NCI-H2171 (cell line): ENCODE measurements around the gene PARP12.

Source experiments
- DNase-seq: peaks from one replicate; lab custom pipeline; 2025; lab: John Stamatoyannopoulos, UW

The PARP12 gene

DNA sequence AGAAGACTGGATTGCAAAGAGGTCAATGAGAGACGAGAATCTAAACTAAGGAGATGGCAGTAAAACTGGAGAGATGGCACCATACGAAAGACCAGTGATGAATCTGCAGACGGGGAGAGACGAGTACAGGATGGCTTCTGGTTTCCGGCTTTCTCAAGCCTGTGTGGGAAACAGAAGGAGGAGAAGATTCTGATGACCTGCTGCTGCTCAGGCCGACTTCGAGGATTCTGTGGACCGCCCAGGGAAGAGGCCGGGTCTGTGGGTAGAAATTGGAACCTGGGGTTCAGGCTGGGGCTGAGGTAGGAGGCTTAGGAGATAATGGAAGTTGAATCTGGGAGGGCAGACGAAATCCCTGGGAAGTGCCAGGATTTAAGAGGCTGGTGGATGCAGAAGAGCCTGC, 48.6 kb downstream of the PARP12 start:
- no peak for DNase-seq

DNA sequence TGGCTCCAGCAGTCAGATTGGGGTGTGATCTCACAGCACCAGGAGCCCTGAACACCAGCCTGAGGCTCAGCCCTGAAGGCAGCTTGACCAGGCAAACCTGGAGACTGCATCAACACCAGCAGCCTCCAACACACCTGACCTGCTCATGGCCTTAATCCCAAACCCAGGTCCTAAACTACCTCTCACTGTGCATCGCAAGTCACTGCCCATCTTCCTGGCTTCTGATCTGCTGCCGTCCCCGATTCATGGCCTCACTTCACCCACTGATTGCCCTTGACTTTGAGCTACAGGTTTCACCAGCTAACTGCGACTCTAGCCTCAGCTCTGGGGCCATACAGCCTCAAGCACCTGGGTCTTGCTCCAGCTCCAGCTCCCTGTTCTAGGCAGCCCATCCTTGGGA, 49.1 kb downstream of the PARP12 start:
- no peak for DNase-seq

DNA sequence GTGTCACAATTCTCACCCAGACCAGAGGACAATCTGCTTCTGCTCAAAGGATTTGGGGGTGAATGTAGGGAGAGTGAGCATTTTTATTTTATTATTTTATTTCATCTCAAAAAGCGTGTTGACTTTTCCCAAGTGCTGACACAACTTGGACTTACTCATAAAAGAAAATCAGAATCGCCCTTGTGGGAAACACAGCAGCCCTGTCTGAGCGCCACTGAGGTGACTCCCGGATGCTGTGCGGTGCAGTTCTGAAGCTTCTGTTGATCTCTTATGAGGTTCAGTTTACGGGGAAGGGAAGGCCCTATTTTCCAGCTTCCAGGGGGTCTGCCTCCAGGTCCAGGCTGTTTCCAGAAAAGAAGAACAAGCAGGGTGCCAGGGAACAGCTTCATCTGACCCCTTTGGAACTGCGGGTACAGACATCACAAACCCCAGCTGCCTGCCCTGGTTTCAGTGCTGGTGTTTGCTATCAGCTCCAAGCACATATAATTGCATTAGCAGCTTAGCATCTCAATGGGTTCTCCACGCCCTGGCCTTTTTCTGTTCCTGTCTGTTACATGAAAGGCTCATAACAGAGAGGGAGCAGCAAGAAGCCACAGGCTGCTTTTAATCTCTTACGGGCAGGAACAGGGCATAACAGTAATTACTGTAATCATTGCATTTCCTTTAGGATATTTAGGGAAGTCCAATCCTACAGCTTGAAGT, 52.4 kb downstream of the PARP12 start:
- DNase-seq, result no peak

DNA sequence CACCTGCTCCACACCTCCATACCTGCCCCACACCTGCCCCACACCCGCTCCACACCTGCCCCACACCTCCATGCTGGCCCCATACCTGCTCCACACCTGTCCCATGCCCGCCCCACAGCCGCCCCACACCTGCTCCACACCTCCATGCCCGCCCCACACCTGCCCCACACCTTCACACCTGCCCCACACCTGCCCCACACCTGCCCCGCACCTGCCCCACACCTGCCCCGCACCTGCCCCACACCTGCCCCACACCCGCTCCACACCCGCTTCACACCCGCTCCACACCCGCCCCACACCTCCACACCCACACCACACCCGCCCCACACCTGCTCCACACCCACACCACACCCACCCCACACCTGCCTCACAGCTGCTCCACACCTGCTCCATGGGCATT, 53.0 kb downstream of the PARP12 start:
- no peak for DNase-seq

DNA sequence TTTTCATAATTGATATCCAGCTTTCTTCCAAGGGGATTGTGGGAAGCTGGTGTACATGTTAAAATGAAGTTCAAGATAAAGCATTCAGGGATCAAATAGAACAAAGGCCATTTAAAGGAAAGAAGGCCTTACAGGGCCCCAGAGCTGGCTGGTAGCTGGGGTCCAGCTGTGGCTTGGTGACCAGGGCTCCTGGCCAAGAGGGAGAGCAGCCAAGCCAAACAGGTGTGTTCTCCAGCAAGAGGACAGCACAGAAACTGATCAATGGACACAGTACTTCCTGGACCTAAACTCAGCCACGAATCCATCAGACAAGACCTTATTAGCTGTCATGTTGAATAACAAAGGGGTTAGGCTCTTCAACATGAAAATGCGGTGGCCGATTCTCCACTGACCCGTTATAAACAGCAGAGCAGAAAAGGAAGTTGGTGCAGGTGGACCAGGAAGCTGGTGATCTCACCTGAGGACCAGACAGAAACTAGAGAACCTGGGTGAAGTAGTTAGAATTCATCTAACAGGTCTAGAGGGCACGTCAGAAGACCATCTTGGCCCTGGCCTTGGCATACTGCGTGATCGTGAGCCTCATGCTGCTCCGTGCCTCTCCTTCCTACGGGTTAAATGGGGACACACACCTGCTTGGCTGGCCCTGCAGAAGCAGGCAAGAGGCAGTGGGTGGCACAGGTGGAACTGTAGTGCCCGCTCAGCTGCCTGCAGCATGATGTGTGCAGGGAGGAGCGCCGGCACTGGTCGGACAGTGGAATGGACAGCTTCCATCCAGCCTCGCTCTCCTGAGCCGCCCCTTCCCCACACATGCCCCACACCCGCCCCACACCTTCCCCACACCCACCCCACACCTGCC, 53.8 kb downstream of the PARP12 start:
- DNase-seq, result no peak

DNA sequence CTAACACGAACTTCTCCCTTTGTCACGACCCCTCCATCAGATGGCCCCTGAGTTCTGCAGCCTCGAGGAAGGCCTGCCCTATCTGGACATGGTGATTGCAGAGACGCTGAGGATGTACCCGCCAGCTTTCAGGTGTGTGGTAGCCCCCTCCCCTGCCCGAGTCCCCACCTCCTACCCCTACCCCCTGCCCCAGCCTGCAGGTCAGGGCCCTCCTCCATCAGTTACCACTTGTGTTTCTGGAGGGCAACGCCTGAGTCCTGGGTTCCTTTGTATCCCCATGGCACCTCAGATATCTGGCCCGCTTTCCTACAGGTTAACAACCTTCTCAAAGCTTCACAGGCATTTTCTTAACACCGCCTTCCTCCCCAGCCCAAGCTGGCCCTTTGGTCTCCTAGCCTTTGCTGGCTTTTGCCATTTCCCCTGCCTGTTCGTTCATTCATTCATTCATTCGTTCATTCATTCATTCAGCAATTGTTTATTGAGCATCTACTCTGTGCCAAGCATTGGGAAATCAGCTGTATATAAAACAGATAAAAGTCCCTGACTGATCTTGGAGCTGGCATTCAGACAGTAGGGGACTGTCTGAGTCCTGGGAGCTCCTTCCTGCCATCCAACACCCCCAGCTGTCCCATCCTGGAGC, 55.6 kb downstream of the PARP12 start:
- DNase-seq, result no peak

DNA sequence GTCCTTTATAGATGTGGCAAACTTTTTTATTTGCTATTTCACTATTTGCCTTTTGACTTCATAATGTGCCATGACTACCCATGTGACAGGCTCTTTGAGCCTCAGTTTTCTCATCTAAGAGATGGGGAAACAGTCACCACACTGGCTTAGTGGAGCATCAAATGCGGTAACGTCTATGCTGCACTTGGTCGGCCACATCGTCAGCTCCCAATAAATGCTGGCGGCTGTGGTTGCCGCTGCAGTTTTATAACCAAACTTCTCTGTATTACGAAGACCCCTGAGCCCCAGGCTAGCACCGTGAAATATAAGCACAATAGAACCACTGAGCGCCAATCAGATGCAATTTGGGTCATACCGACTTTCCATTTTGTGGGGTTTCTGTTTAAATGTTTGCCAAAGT, 56.2 kb downstream of the PARP12 start:
- DNase-seq, result no peak

DNA sequence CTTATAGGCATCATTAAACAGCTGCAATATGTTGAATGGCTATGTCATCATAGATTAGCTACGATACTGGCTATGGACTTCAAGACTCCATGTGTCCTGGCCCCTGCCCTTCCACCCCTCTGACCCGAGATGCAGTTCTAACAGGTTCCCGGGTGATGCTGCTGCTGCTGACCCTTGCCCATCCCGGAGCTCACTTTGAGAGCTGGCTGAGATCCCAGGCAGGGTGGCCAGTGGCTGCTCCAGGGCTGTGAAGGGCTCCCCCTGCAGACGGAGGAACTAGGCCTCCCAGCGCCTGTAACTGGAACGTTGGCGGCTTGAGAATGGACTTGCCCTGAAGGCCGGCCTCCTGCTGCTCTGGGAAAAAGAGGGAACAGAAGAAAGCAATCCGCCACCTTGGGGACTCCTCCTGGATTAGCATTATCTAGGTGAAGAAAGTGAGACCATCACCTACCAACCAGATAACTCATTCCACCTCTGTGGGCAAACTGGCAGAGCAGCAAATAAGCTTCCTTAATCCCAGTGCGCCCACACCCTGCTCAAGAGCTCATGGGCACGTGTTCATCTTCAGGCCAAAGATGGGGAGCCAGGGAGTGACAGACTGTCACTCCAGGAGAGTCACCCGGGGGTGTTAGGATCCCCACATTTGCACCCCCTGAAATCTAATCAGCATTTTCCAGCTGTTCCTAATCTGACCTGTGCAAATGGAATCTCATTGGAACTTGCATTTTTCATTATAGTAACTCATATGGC, 56.8 kb downstream of the PARP12 start:
- no peak for DNase-seq

DNA sequence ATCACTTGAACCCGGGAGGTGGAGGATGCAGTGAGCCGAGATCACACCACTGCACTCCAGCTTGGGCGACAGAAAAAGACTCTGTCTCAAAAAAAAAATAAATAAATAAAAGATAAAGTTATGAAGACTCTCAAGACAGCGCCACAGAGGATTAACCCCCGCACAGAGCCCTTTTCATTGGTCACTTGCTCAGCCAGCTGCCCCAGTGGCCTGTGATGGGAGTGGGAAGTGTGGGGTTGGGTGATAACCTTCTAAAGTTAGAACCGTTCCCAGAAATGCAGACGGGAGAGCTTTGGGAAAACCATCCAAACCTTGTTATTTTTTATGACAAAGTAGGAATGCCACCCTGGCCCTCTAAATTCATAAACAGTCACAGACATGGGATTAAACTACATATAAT, 57.4 kb downstream of the PARP12 start:
- no peak for DNase-seq

DNA sequence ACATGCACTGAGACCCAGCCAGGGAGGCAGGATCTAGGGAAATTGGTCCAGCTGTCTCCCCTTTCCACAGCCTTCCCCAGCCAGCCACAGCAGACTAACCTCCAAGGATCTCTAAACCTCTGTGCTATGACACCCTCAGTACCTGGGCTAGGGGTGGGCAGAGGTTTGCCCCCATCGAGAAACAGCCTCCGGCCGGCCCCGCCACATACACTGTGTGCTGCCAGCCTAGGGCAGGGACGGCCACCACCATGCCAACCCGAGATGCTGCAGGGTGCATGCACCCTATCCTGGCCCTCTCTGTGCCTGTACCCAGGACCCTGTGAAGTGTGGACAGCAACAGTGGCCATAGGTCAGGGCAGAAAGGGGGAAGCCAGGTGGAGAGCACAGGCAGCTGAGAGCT, 58.1 kb downstream of the PARP12 start:
- DNase-seq, result no peak

DNA sequence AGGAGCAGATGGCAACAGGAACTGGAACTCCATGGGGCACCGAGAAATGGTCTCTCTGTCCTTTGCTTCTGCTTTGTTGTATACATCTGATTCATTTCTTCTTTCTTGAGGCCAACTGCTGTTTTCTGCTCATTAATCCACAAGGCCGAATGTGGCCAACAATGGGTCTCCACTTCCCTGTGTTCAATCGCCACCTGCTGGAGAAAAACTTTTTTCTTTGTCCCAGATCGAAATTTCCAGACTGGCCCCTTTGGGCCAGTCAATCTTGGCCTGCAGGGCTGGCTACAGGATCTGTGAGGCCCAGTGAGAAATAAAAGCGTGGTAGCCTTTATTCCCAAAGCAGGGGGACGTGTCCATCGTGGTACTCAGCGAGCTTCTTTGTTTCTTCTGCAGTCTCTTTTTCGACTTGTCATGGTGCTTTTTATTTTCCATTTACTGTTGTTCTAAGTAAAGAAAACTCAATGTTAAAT, 58.8 kb downstream of the PARP12 start:
- no peak for DNase-seq

DNA sequence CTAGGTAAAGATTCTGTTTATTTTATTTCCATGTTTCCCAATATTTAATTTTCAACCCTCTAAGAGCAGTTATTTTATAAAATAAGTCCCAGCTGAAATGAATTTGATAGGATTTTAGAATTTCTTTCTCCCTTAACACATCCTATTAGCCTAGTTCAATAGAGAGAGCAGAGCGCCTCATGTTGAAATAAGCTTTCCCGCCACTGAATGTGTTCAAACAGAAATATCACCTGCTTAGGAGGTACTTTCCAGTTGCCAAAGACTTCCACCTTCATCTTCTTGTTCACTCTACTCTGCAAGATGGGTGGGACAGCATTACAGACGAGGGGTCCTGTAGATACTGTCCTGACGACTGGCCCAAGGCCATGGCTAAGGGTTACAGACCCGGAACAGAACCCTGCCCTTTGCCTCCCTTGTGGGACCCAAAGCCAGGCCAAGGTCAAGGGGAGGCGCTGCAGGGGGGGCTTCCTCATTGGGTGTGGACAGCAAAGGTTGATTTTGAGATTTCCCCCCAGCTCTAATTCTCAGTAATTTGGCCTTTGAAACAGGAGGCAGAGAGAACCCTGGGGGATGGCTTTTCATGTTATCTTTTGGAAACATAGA, 62.0 kb downstream of the PARP12 start:
- DNase-seq, result no peak

DNA sequence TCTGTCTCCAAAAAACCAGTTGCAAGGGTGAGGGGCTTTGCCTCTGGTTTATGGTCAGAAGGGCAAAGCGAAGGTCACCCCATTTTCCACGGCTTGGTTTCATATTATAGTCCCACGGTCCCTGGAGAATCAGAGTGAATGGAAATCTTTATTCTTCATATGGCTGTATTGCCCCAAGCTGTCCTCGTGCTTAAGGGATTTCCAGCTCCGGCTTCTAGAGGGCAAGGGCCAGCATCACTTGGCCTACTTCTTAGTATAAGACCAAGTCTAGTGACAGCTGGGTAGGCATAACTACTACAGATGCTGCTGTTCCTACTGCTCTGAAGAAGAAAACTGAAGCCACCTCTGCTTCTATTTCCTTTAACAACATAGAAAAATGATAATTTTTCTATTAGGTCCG, 63.2 kb downstream of the PARP12 start:
- no peak for DNase-seq

DNA sequence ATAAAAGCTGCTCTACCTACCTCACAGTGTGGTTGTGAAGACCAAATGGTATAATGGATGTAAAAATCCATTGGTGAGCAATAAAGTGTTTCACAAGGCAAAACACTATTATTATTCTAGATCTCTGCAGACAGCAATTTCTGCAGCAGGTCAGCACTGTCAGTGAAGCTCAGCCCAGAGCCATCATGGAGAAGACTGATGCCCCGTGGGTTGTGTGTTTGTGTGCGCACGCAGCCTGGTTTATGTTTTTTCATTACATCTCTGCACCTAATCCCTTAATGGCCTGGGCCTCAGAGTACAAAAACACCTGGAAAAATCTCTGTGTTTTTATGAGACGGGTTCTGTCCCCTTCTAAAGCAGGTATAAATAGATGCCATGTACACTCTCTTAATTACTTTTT, 64.2 kb downstream of the PARP12 start:
- no peak for DNase-seq

DNA sequence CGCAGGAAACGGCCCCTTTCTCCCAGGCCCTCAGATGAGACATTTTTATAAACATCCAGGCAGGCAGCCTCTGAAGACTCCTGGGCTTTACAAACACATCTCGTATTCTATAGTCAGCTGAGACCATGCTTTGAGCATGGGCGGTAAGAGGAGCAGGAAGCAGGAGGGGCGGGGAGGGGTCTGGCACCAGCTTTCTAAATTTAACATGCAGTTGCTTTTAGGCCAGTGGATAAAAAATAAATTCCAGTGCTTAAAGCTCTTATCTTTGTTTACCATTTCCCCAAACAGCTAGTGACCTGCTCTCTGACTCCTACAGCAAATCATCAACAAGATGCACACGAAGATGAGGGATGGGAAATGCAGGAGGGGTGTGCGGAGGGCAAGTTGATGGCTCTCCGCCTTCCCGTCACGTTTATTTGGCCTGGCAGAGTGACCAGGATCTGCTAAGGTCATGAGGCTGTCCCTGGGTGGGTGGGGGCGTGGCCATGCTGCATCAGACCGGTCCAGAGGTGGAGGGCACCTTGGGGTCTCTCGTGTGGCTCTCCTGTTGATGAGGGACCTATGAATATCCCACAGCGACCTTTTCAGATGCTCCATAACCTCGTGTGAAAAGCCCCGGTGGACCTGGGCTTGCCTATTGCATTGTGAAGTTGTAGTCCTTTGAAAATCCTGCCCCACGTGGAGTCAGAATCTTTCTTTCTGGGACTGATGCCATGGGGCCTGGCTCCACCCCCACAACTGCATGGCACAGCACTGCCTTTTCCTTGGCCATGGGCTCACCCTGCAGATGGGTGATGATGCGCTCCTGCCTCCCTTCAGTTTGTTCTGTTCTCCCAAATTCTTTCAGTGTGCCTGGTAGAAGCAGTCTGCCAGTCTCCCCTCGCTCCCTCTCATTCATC, 67.5 kb downstream of the PARP12 start:
- no peak for DNase-seq

DNA sequence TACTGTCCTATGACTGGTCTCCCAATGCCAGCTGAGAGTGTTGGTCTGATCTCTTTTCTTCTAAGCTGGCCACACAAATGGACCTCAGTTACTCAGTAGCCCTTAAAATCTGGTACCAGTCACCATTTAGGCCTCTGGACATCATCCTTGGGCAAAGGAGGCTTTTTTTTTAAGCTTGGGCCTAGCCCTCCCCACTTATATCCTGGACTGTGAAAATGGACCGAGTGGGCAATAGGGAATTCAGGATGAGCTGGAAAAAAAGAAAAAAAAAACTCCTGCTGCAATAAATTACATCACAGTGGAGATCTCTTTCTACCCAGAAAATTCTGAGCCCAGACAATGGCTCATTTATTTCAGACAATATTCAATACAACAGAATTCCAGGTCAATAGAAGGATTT, 68.4 kb downstream of the PARP12 start:
- no peak for DNase-seq

DNA sequence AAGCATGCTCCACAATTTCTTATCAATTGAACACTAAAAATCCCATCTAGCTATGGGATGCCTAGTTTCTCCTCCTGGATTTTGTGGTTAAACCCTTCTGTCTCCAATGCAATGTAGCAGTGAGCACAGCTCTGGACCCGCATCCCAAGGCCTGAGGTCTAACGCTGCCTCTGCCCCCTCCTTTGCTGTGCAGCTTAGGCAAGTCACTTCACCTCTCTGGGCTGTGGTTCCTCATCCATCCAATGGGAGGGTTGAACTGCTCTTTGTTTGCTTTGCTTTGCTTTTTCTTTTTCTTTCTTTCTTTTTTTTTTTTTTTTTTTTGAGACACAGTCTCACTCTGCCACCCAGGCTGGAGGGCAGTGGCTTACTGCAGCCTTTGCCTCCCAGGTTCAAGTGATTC, 69.2 kb downstream of the PARP12 start:
- no peak for DNase-seq

DNA sequence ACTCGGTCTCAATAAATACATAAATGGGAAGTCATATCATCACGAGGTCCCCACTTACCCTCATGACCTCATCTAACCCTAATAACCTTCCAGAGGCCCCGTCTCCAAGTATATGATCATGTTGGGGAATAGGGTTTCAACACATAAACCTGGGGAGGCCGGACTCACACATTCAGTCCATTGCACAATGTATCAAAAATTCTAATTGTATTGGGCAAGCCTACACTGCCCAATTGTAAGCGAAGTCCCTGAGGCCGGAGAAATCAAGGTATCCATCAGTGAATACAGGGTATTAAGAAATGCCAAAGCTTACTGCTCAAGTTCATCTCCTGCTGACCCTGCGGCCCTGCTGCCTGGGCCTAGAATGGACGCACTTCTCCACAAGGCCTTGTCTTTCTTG, 69.6 kb downstream of the PARP12 start:
- no peak for DNase-seq

DNA sequence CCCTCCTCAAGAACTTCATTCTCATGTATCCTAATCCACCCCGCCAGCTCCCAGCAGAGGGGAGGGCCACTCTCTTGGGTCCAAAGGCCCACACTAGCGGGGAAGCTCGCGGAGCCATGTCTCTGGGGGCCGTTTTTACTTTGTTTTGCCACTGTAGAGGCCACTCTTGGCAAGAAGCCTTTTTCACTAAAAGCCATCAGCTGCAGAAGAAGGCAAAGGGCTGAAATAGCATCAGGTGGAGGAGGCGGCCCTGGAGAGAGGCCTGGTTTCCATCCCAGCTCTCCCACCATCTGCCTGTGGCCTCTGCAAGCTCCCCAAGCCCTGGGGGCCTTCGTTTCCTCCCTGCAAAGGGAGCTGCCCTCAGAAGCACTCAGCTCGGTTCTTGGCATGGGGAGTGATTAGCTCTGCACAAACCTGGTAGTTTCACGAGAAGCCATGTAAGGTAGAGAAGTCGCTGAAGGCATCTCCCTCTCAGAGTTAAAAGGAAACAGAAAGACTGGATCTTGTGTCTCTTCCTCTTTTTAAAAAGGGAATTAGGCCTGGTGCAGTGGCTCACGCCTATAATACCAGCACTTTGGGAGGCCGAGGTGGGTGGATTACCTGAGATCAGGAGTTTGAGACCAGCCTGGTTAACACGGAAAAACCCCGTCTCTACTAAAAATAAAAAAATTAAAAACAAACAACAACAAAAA, 70.3 kb downstream of the PARP12 start:
- no peak for DNase-seq

DNA sequence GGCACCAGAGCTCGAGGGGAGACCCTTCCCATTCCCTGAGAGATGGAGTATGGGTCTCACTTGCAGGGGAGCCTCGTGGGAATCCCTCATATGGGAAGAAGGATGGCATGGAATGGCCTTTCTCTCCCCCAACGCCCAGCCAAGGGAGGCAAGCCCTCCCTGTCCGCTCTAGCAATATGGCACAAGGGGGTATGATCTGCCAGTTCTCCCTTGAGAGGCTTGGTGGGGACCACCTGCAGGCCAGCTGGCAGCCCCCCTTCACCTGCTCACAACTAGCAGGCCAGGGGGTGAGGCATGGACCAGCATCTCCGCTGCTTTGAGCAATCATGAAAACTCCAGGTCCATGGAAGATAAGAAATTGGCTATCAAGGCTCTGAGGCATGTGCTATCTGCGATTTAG, 70.8 kb downstream of the PARP12 start:
- no peak for DNase-seq
